Aorta (tissue), 5 donors: ENCODE measurements around the gene CIB4. TPM values are rescaled to one million over a fixed set of nuclear protein-coding genes. Genes with fewer than 3 reads are reported as not detected.

Experiments
- ATAC-seq: fragments of 200-7000 bp; cut with Tn5 transposase; one replicate; pipeline ENCODE4 v1.9.1; 2022; ENCODE audit warnings: moderate library complexity; ENCODE audit not compliant: low FRiP score
- DNase-seq, 2 donors: peaks; one replicate each; pipeline ENCODE4 v3.0.0-alpha.2; 2020
- H3K27ac ChIP-seq, 2 donors: one replicate each; pipeline ENCODE4 v1.5.1; 2013; ENCODE audit warnings: low read length in 2 of 2, mild to moderate bottlenecking in 2 of 2, moderate library complexity in 2 of 2, control low read depth in 1 of 2, inconsistent platforms in 1 of 2, low read depth in 1 of 2
- H3K27me3 ChIP-seq, 2 donors: one replicate each; pipeline ENCODE4 v1.6.1; 2013; ENCODE audit warnings: control low read depth in 1 of 2, low read length in 1 of 2, mild to moderate bottlenecking in 1 of 2, moderate library complexity in 1 of 2; ENCODE audit not compliant: insufficient read depth in 2 of 2, control insufficient read depth in 1 of 2
- H3K36me3 ChIP-seq, 2 donors: one replicate each; pipeline ENCODE4 v1.6.1; 2013; ENCODE audit warnings: control low read depth in 1 of 2, low read length in 1 of 2, mild to moderate bottlenecking in 1 of 2; ENCODE audit not compliant: insufficient read depth in 2 of 2, control insufficient read depth in 1 of 2
- H3K4me1 ChIP-seq, 2 donors: one replicate each; pipeline ENCODE4 v1.6.1; 2013; ENCODE audit warnings: low read length in 2 of 2, control low read depth in 1 of 2, mild to moderate bottlenecking in 1 of 2, moderate library complexity in 1 of 2; ENCODE audit not compliant: insufficient read depth in 2 of 2, control insufficient read depth in 1 of 2
- H3K4me3 ChIP-seq, 2 donors: one replicate each; pipeline ENCODE4 v1.5.1; 2013; ENCODE audit warnings: low read length in 2 of 2, control low read depth in 1 of 2, mild to moderate bottlenecking in 1 of 2
- H3K9me3 ChIP-seq: one replicate; pipeline ENCODE4 v1.6.1; 2013; ENCODE audit warnings: mild to moderate bottlenecking, low read length; ENCODE audit not compliant: control insufficient read depth
- WGBS, 2 donors: extraction: QIAGEN DNeasy Blood & Tissue Kit; methylation state at CpG; one replicate each; pipeline ENCODE4 v1.1.7; 2013; 5-methylcytosine and 5-hydroxymethylcytosine counted together
- intact Hi-C, 2 donors: fragments of 100-400 bp; cut with DNase I; formaldehyde crosslinking; loops; one replicate each; pipeline versions ENCODE4 v1.14.2 to v1.15.0; 2022
- polyA plus RNA-seq, 2 donors: library from polyadenylated mRNA; stranded (reverse); fragments of 200-250 nt; gene quantifications; one replicate each; pipeline ENCODE4 v1.2.3, GENCODE V29; 2013
- total RNA-seq, 2 donors: library from RNA; stranded (reverse); fragmentation: NEBNext Ultra II Directional; extraction: Animal tissue kit (Norgen Biotek cat#: 25700); gene quantifications; one replicate each; pipeline ENCODE4 v1.2.1, GENCODE V29; 2021
- donor health status: healthy with polysubstance abuse.
- donor health status: Bipolar disorder and iron deficiency.
- donor health status: DM: no; HTN: no; CAD: no.
- donor health status: DM: no; HTN: no; CAD: no.
- donor health status: DM: yes; HTN: yes; CAD: no.

The CIB4 gene
- total and polyA plus RNA-seq, 4 donors = 0.60 TPM; not detected in 3

GRCh38 chr2:26632624-26633185 lies 8.5 kb downstream of the CIB4 start:
- Histone ChIP-seq H3K9me3 (no peaks in the 10 kb centered on the region), H3K27ac (no peak overlapping the region), H3K4me1 (no peaks in the 10 kb centered on the region), H3K36me3 (no peaks in the 10 kb centered on the region), H3K27me3 (no peaks in the 10 kb centered on the region), H3K4me3 (no peak overlapping the region)
- ATAC-seq (no peak), DNase-seq (no peak)
- intact Hi-C loops = no loop called here
- 57 to 59% methylated on average over 14 of the region's 14 CpGs for WGBS, 2 donors

GRCh38 chr2:26631401-26632170 lies 9.6 kb downstream of the CIB4 start:
- ATAC-seq = no peak
- intact Hi-C loops = no loop called here

GRCh38 chr2:26630669-26631360 lies 10.4 kb downstream of the CIB4 start:
- Histone ChIP-seq H3K27ac (no peak overlapping the region), H3K4me1 (no peaks in the 10 kb centered on the region), H3K36me3 (no peaks in the 10 kb centered on the region), H3K4me3 (no peak overlapping the region), H3K27me3 (no peaks in the 10 kb centered on the region), H3K9me3 (no peaks in the 10 kb centered on the region)
- ATAC-seq (no peak), DNase-seq (peak; percentile 11 to 13)
- intact Hi-C loops = no loop called here
- 90 to 94% methylated on average over 10 of the region's 10 CpGs for WGBS, 2 donors

More at GRCh38 chr2:26631401-26632170, 9.6 kb downstream of the CIB4 start:
- Histone ChIP-seq H3K27ac (no peak overlapping the region), H3K36me3 (no peaks in the 10 kb centered on the region), H3K4me1 (no peaks in the 10 kb centered on the region), H3K4me3 (no peak overlapping the region), H3K9me3 (no peaks in the 10 kb centered on the region), H3K27me3 (no peaks in the 10 kb centered on the region)
- 81 to 84% methylated on average over 13 of the region's 13 CpGs for WGBS, 2 donors
- peak in 1 of 2 donors; percentile 66 for DNase-seq

GRCh38 chr2:26630235-26630634 lies 10.9 kb downstream of the CIB4 start:
- WGBS, 2 donors = 86 to 94% methylated on average over 4 of the region's 4 CpGs
- peak; percentile 15 to 36 for DNase-seq
- no peak for ATAC-seq

DNA sequence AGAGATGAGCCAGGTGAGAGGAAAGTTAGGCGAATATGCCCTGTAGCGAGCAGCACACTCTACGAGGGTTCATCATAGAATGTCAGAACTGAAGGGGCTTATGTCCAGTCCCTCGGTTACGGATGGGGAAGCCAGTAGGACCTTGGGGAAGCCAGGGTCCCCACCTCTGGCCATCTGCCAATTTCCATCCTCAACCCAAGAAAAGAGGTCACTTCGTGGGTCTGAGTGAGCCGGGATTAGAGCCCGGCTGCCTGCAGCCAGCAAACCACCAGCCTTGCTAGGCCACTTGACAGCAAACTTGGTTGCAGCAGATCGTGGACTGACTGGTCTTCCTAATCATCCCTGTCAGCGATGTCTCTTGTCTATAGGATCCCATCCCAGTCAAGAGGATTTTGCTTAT lies 11.4 kb downstream of the CIB4 start:
- 92 to 93% methylated on average over 10 of the region's 10 CpGs for WGBS, 2 donors
- intact Hi-C loops = loop anchor here in 1 of 2 donors (5.0 kb wide), 1 partner anchor 48 kb away; no protein-coding TSS in a partner anchor
- Histone ChIP-seq H3K9me3 (no peaks in the 10 kb centered on the region), H3K36me3 (no peaks in the 10 kb centered on the region), H3K27ac (no peak overlapping the region), H3K4me1 (no peaks in the 10 kb centered on the region), H3K27me3 (no peaks in the 10 kb centered on the region), H3K4me3 (no peak overlapping the region)
- no peak for ATAC-seq
- DNase-seq = peak in 1 of 2 donors; percentile 37

More at GRCh38 chr2:26630235-26630634, 10.9 kb downstream of the CIB4 start:
- H3K9me3 ChIP-seq = no peaks in the 10 kb centered on the region
- no peaks in the 10 kb centered on the region for H3K4me1 ChIP-seq
- no peak overlapping the region for H3K27ac ChIP-seq
- no peak overlapping the region for H3K4me3 ChIP-seq
- no peaks in the 10 kb centered on the region for H3K27me3 ChIP-seq
- intact Hi-C loops = no loop called here
- no peaks in the 10 kb centered on the region for H3K36me3 ChIP-seq

GRCh38 chr2:26629346-26629630 lies 11.9 kb downstream of the CIB4 start:
- no peak for ATAC-seq
- no peak for DNase-seq
- intact Hi-C loops = loop anchor here in 1 of 2 donors (5.0 kb wide), 1 partner anchor 48 kb away; no protein-coding TSS in a partner anchor
- H3K9me3 ChIP-seq = no peaks in the 10 kb centered on the region
- H3K4me1 ChIP-seq = no peaks in the 10 kb centered on the region
- H3K4me3 ChIP-seq = no peak overlapping the region
- no peaks in the 10 kb centered on the region for H3K27me3 ChIP-seq
- 84 to 88% methylated on average over 5 of the region's 5 CpGs for WGBS, 2 donors
- no peak overlapping the region for H3K27ac ChIP-seq
- no peaks in the 10 kb centered on the region for H3K36me3 ChIP-seq

- Histone ChIP-seq H3K9me3 (no peaks in the 10 kb centered on the region), H3K4me1 (no peaks in the 10 kb centered on the region), H3K4me3 (no peak overlapping the region), H3K27me3 (no peaks in the 10 kb centered on the region), H3K36me3 (no peaks in the 10 kb centered on the region), H3K27ac (no peak overlapping the region)
- 93 to 94% methylated on average over 9 of the region's 9 CpGs for WGBS, 2 donors
- intact Hi-C loops = loop anchor here in 1 of 2 donors (5.0 kb wide), 1 partner anchor 49 kb away; no protein-coding TSS in a partner anchor
- peak; percentile 28 to 61 for DNase-seq
- ATAC-seq = no peak
These were observed 12.4 kb downstream of the CIB4 start for GRCh38 chr2:26628561-26629345.

DNA sequence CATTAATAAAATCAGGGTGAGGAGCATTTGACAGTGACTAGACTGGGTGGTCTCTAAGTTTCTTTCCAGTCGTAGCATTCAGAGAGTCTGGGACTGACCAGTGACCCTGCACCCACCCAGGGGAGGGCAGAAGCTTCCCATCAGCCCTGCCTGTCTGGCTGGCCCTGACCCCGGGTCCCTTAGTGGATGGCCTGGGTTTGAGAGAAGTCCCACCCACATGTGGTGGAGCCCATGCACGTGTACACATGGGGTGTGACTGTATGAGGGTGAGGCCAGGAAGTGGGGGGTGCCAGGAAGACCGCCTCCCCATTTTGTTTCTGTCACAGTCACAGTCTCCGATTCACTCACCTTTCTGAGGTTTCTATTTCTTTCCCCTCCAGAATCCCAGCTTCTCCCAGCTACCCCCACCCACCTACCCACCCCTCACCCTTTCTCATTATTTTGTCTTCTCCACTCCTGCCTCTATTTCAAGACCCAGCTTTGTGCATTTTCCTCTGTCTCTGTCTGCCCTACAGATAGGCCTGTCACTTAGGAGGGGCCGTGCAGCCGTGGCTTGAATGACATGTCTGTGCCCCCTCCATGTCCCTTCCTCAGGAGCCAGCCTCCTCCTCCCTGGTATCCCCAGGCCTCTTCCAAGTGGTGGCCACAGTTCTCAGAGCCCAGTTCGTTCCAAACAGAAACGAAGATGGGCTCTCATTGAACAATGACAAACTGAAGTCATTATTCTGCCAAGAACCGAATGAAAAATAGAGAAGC lies 13.6 kb downstream of the CIB4 start:
- Histone ChIP-seq H3K4me1 (peaks cover 0 to 2% of the 10 kb centered on the region in 2 donors), H3K27me3 (no peaks in the 10 kb centered on the region), H3K9me3 (no peaks in the 10 kb centered on the region), H3K4me3 (no peak overlapping the region), H3K27ac (no peak overlapping the region), H3K36me3 (no peaks in the 10 kb centered on the region)
- intact Hi-C loops = loop anchor here in 1 of 2 donors (5.0 kb wide), 1 partner anchor 50 kb away; no protein-coding TSS in a partner anchor
- no peak for ATAC-seq
- 89 to 92% methylated on average over 10 of the region's 10 CpGs for WGBS, 2 donors
- peak in 1 of 2 donors; percentile 60 for DNase-seq
